Suprapubic skin (tissue), 4 donors: Measurements from ENCODE around the gene FERMT2.

Experiments used
- POLR2A ChIP-seq, 2 donors: fragments of 450-650 bp; IDR thresholded peaks; one replicate each; pipeline ENCODE4 v1.6.1; 2017; ENCODE audit warnings: antibody characterized with exemption in 2 of 2, mild to moderate bottlenecking in 2 of 2, moderate library complexity in 2 of 2
- POLR2AphosphoS5 ChIP-seq, 3 donors: sonication (generic); formaldehyde crosslinking; IDR thresholded peaks; one replicate each; pipeline ENCODE4 v1.6.1; 2017; ENCODE audit warnings: antibody characterized with exemption in 3 of 3
- TF ChIP-seq, protein P1 (sequence below), 2 donors: fragments of 200-600 bp in 1 of 2; fragments of 450-650 bp in 1 of 2; sonication (generic) in 1 of 2; IDR thresholded peaks; one replicate each; pipeline ENCODE4 v1.5.1; 2016 to 2019; ENCODE audit warnings: antibody characterized with exemption in 2 of 2, mild to moderate bottlenecking in 1 of 2, moderate library complexity in 1 of 2

DNA sequence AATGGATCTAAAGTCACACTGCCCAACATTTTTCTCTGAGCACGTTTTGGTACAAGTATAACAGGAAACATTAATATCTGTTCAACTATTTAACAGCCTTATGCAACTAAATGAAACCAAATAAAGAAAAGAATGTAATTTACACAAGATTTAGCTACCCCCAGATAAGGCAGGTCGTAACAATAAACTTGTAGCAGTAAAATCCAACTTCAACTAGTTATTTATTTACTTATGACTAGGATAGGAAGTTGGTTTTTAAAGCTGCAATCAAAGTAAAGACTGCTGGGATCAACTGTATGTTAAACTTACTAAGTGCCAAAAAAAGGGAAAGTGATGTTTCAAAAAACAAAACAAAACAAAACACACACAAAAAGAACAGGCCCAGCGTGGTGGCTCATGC is 30.9 kb downstream of the FERMT2 start:
- TF ChIP-seq, protein P1, sequence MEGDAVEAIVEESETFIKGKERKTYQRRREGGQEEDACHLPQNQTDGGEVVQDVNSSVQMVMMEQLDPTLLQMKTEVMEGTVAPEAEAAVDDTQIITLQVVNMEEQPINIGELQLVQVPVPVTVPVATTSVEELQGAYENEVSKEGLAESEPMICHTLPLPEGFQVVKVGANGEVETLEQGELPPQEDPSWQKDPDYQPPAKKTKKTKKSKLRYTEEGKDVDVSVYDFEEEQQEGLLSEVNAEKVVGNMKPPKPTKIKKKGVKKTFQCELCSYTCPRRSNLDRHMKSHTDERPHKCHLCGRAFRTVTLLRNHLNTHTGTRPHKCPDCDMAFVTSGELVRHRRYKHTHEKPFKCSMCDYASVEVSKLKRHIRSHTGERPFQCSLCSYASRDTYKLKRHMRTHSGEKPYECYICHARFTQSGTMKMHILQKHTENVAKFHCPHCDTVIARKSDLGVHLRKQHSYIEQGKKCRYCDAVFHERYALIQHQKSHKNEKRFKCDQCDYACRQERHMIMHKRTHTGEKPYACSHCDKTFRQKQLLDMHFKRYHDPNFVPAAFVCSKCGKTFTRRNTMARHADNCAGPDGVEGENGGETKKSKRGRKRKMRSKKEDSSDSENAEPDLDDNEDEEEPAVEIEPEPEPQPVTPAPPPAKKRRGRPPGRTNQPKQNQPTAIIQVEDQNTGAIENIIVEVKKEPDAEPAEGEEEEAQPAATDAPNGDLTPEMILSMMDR (IDR thresholded peaks at IDR 0.05) = no peak
- no peak for TF ChIP-seq POLR2A (IDR thresholded peaks at IDR 0.05)
- no peak for TF ChIP-seq POLR2AphosphoS5 (IDR thresholded peaks at IDR 0.05)
